Measurements from ENCODE around the gene MRPL27.
"Not testable (repeated sequence)": the region's sequence is repeated elsewhere in the genome, so short reads cannot be mapped to it uniquely, and the experiment has no call there.

MRPL27 gene

GRCh38 chr17:50345432-50346312 is 27.3 kb downstream of the MRPL27 start, which contains the start of gene XYLT2:
TSS of gene XYLT2 (plus strand) at chr17:50346126. CDS start at chr17:50346141, 15 bp downstream.
- DNase-seq (ENCODE audit: low spot score): peak; percentile 94

GRCh38 chr17:50344731-50345365 is 28.1 kb downstream of the MRPL27 start:
- no peak for DNase-seq (ENCODE audit: low spot score)

DNA sequence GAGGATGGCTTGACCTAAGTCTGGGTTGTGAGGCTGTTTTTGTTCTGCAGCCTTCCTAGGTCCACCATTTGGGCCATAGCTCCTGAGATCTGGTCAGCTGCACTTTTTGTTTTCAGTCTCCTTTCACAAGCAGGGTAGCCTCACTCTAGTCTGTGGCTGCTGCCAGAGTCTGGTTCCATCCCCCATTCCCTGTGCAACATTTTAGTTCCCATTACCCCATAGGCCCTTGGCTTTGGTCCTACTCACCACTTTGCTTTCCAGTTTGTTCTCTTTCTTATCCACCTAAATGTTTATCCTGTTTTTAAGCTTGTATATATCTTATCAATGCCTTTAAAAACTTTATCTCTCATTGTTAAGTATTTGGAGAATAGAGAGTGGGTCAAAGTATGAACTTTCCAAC is 33.6 kb downstream of the MRPL27 start:
- no peak for DNase-seq (ENCODE audit: low spot score)

DNA sequence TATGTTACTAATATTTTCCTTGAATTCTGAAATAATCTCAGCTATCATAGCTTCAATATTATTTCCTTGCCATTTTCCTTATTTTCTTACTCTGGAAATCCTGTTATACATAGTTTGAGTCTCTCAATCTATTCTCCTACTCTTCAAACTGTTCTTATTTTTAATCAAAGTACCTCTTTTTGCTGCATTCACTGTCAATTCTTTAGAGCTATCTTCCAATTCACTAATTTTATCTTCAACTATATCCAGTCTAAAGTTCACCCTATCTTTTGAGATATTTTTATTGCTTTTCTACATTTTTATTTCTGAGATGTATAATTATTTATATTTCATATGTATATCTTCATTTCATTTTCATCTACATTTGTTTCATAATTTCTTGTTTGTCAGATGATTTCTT is 34.3 kb downstream of the MRPL27 start:
- DNase-seq (ENCODE audit: low spot score): no peak

- DNase-seq (ENCODE audit: low spot score): no peak
These were observed 35.0 kb downstream of the MRPL27 start for GRCh38 chr17:50337956-50338355.

DNA sequence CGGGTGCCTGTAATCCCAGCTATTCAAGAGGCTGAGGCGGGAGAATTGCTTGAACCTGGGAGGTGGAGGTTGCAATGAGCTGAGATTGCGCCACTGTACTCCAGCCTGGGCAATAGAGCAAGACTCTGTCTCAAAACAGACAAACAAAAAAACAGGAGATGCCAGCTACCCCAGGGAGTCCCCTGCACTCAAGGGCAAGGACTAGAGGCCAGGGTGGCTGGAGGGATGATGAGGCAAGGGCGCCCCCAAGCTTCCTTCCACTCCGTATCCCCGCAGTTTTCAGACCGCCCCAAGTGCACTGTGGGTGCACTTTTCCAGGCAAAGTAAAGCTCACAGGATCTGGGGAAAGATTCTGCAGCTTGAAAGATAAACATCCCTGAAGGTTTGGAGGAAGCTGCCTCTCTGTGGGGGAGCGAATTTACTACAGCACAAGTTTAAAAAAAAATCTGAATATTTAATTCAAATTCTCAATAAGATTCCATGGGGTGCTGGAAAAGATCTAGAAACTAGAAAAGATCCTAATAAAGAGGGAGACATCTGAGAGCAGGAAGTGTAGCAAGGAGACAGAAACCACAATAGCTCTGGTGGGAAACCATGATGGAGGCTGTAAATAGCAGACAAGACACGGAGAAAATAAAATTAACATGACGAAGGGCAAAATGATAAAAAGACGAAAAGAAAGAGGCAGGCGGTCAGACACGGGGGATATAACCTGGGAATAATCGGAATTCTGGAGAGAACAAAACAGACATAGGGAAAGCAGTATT is 39.5 kb downstream of the MRPL27 start:
- DNase-seq (ENCODE audit: low spot score): not testable (repeated sequence)

DNA sequence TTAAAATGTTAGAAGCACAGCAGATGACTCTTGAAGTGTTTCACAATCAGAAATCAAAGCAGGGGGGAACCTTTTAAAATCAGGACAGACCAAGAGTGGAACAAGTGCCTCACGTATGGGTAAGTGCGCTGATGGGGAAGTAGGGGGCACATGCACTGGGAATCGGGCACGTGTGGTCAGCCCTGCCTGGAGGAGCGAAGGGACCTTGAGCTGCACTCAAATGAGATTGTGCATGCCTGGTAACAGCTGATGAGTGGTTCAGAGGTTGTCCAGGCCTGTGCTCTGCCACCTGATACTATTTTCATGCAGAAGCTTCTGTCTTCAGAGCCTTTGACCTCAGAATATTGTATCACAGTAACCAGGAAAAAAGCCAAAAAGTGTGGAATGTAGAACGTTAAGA is 40.8 kb downstream of the MRPL27 start:
- no peak for DNase-seq (ENCODE audit: low spot score)

- no peak for DNase-seq (ENCODE audit: low spot score)
These were observed 41.7 kb downstream of the MRPL27 start for GRCh38 chr17:50331085-50331791.

GRCh38 chr17:50330151-50330775 is 42.7 kb downstream of the MRPL27 start:
- DNase-seq (ENCODE audit: low spot score): no peak

- no peak for DNase-seq (ENCODE audit: low spot score)
These were observed 43.3 kb downstream of the MRPL27 start for GRCh38 chr17:50329716-50330115.

GRCh38 chr17:50328363-50329325 is 44.3 kb downstream of the MRPL27 start:
- no peak for DNase-seq (ENCODE audit: low spot score)

DNA sequence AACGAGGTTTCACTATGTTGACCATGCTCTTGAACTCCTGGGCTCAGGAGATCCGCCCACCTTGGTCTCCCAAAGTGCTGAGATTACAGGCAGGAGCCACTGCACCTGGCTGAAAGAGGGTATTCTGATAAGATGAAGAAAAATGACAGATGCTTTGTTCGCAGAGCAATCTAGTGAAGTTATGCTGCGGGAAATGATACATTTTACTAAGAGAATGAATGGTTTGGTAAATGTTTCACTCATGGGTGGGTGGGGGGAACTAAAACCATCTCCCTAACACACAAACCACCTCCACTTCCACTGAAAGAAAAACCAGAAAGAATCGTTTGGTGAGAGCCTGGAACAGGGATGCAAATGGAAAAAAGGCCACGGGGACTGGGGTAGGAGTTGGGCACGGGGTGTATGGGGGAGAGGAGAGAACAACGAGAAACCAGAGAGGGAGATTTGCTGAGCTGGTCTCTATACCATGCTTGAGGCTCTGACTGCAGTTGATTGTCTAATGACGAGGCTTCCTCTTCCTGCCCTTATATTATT is 46.1 kb downstream of the MRPL27 start:
- DNase-seq (ENCODE audit: low spot score): no peak

GRCh38 chr17:50325906-50326305 is 47.1 kb downstream of the MRPL27 start:
- DNase-seq (ENCODE audit: low spot score): no peak

DNA sequence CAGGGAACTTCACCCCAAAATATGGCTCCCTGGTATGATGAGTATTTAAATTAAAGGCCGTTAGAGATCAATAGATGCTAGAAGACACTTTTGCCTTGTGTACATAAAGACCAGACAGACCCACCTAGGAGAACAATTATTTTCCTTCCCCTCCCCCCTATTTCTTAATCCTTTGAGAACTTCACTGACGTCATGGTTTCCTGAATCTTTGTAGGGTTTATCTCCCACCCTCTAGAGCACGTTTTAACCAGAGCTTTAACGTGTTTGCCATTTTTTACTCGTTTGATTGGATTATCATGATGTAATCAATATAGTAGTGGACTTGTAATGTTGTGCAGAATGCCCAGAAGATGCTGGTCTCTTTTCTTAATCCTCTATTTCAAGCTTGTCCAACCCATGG is 49.9 kb downstream of the MRPL27 start:
- DNase-seq (ENCODE audit: low spot score): no peak

- no peak for DNase-seq (ENCODE audit: low spot score)
These were observed 50.7 kb downstream of the MRPL27 start for GRCh38 chr17:50322271-50322670.

GRCh38 chr17:50319306-50320004 is 53.5 kb downstream of the MRPL27 start:
- no peak for DNase-seq (ENCODE audit: low spot score)

DNA sequence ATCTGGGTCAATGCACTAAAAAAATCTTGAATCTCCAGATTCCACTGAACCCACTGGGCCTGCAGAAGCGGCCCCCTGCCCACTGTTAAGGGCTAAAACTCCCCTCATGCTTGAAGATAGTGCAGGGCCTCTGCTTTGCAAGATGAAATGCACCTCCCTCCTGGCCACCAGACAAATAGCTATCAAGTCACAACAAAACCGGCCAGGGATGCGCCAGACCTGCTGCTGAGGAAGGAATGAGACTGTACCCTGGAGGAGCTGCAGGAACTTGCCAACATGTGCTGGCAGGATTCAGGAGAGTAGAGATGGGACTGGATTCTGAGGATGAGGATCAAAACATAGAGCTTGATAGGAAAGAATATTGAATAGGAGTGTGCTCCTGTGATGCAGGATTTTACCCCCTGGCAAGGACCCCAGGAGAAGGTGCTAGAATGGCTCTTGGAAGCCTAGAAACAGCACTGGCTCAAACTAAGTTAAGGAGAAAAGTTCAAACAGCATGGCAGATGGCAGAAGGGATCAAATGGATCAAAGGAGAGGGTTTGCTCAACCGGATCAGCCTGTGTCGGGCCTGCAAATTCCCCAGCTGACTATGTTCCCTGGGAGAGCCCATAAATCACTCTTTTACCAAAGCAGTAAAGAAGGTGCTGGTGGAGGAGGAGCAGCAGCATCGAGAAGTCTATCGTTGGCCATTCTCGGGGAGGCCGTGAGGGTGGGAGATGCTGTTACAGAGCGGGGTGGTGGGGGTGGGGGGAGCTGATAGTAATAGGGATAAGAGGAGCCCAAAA is 54.3 kb downstream of the MRPL27 start:
- no peak for DNase-seq (ENCODE audit: low spot score)

All from ecto neural progenitor cell (in vitro differentiated cells).